ENCODE results near the gene NHLRC4.

GRCh38 chr16:543301-544164 lies 23.3 kb upstream of the NHLRC4 start:
- TF ChIP-seq, protein P1, sequence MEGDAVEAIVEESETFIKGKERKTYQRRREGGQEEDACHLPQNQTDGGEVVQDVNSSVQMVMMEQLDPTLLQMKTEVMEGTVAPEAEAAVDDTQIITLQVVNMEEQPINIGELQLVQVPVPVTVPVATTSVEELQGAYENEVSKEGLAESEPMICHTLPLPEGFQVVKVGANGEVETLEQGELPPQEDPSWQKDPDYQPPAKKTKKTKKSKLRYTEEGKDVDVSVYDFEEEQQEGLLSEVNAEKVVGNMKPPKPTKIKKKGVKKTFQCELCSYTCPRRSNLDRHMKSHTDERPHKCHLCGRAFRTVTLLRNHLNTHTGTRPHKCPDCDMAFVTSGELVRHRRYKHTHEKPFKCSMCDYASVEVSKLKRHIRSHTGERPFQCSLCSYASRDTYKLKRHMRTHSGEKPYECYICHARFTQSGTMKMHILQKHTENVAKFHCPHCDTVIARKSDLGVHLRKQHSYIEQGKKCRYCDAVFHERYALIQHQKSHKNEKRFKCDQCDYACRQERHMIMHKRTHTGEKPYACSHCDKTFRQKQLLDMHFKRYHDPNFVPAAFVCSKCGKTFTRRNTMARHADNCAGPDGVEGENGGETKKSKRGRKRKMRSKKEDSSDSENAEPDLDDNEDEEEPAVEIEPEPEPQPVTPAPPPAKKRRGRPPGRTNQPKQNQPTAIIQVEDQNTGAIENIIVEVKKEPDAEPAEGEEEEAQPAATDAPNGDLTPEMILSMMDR (optimal IDR thresholded peaks at IDR 0.05 in 1 of 3, IDR thresholded peaks at IDR 0.05 in 1 of 3, conservative IDR thresholded peaks at IDR 0.05 in 1 of 3; ENCODE audit: extremely low read depth in 1 of 3, insufficient read depth in 2 of 3, low read length in 3 of 3) = no peak
- TF ChIP-seq EZH2 (IDR thresholded peaks at IDR 0.05; ENCODE audit: low read length) = no peak
